Activated CD4-positive, alpha-beta memory T cell treated with anti-CD3 and anti-CD28 coated beads, Interleukin-2, amount 10 ng/mL, durations not matched to agents 7 days and 5 days (primary cell): ENCODE measurements around the gene COCH. TPM values are rescaled to one million over a fixed set of nuclear protein-coding genes. Genes with fewer than 3 reads are reported as not detected.
"Not testable (repeated sequence)": the region's sequence is repeated elsewhere in the genome, so short reads cannot be mapped to it uniquely, and the experiment has no call there.

Source experiments
- CTCF ChIA-PET: fragments of 350-600 bp; sonication (Branson Sonifier 250); formaldehyde crosslinking; loops from one replicate; lab custom pipeline; 2021; ENCODE audit warnings: antibody characterized with exemption, inconsistent platforms; lab: Charles Lee
- POLR2A ChIA-PET: fragments of 350-600 bp; sonication (Branson Sonifier 250); formaldehyde crosslinking; loops from one replicate; lab custom pipeline; 2021; ENCODE audit warnings: antibody characterized with exemption; lab: Charles Lee
- DNase-seq: peaks from one replicate; pipeline ENCODE4 v3.0.0-alpha.2; 2020
- H3K27ac Mint-ChIP-seq: one replicate; pipeline ENCODE4 v1.8.0; 2021; ENCODE audit warnings: mild to moderate bottlenecking, mixed read lengths
- H3K27me3 Mint-ChIP-seq: one replicate; pipeline ENCODE4 v1.8.0; 2021; ENCODE audit warnings: mixed read lengths
- H3K36me3 Mint-ChIP-seq: one replicate; pipeline ENCODE4 v1.8.0; 2021; ENCODE audit warnings: low read depth, mixed read lengths
- H3K4me1 Mint-ChIP-seq: one replicate; pipeline ENCODE4 v1.8.0; 2021; ENCODE audit warnings: mixed read lengths
- H3K4me3 Mint-ChIP-seq: one replicate; pipeline ENCODE4 v1.8.0; 2021; ENCODE audit warnings: mild to moderate bottlenecking, mixed read lengths
- H3K9me3 Mint-ChIP-seq: one replicate; pipeline ENCODE4 v1.8.0; 2021; ENCODE audit warnings: mixed read lengths
- total RNA-seq, 2 experiments: library from RNA; stranded (reverse); gene quantifications; one replicate each; pipeline ENCODE4 v1.2.3, GENCODE V29; 2021

The COCH gene
- total RNA-seq, 2 experiments from 2014 or later, result 0.38 to 0.55 TPM

DNA sequence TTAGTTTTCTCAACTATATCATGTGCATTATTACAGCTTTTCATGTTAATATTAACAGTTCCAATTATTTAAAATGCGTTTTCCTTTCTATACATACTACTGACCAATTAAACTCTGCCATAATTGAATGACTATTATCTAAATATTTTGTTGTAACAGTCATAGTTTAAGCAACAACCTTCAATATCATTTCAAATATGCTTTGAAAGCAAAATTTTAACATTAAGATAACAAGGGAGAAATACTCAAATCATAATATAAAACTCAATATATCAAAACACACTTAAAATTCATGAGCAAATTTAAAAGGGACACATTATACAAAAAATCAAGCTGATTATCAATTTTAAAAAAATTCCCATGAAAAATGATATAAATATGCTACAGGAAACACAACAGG, 40.5 kb downstream of the COCH start:
- ChIA-PET CTCF (interaction anchor here (1.0 kb wide), 1 partner anchor 27 kb away, joined by 4 read pairs; no protein-coding TSS in a partner anchor), POLR2A (interaction anchor here (0.9 kb wide), 1 partner anchor 27 kb away, joined by 3 read pairs; no protein-coding TSS in a partner anchor)
- no peak overlapping the region for H3K4me3 Mint-ChIP-seq
- no peak overlapping the region for H3K27ac Mint-ChIP-seq
- no peaks in the 10 kb centered on the region for H3K27me3 Mint-ChIP-seq
- H3K36me3 Mint-ChIP-seq, result peaks cover 15% of the 10 kb centered on the region
- H3K9me3 Mint-ChIP-seq, result no peaks in the 10 kb centered on the region
- no peaks in the 10 kb centered on the region for H3K4me1 Mint-ChIP-seq
- no peak for DNase-seq

DNA sequence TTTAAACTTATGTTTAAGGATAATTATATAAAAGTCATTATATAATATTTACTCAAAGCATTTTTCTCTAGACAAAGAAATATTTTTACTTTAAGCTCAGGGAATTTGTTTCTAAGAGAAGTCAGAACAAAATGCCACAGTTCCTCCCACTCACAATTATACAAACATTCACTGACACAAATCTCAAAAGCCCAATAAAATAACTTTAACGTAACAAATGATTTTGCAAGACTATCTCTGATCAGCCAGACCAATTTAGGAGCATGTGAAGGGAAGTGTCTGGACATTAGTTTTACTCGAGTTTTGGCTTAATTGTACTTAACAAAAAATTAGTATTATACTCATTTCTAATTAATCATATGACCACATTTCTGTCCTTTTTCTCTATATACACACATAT, 41.2 kb downstream of the COCH start:
- DNase-seq, result no peak
- no peak overlapping the region for H3K27ac Mint-ChIP-seq
- H3K9me3 Mint-ChIP-seq, result no peaks in the 10 kb centered on the region
- ChIA-PET POLR2A (no interaction called here), CTCF (no interaction called here)
- peaks cover 15% of the 10 kb centered on the region for H3K36me3 Mint-ChIP-seq
- H3K4me1 Mint-ChIP-seq, result peaks cover under 1% of the 10 kb centered on the region
- H3K4me3 Mint-ChIP-seq, result no peak overlapping the region
- no peaks in the 10 kb centered on the region for H3K27me3 Mint-ChIP-seq

DNA sequence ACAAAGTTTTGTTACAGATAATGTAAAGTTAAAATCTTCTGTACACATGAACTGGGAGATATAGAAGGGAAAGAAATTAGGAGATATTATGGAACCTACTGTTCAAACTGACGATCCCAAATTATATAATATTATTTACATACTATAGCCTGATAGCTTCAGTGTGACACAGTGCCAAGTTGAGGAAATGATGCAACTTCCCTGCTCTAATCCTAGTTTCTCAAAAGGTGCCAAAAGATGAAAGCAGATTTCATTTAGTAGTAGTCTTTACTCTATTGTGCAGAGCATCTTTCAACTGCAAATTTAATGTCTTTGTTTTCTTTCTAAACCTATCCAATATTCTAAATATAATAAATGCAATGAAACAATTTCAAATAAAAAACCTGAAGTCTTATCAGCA, 46.9 kb downstream of the COCH start:
- Mint-ChIP-seq H3K4me3 (no peak overlapping the region), H3K9me3 (no peaks in the 10 kb centered on the region), H3K36me3 (peaks cover 19% of the 10 kb centered on the region), H3K4me1 (peaks cover 15% of the 10 kb centered on the region), H3K27ac (no peak overlapping the region), H3K27me3 (no peaks in the 10 kb centered on the region)
- ChIA-PET POLR2A (no interaction called here), CTCF (no interaction called here)
- DNase-seq, result no peak

DNA sequence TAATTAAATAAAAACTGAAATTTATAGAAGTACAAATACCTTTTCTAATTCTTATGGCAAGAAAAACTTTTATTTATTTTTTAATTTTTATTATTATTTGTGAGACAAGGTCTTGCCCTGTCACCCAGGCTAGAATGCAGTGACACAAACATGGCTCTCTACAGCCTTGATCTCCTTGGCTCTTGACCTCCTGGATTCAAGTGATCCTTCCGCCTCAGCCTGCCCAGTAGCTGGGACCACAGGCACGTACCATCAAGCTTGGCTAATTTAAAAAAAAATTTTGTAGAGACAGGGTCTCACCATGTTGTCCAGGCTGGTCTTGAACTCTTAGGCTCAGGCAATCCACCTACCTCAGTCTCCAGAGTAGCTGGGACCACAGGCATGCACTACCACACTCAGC, 47.4 kb downstream of the COCH start:
- POLR2A ChIA-PET, result no interaction called here
- CTCF ChIA-PET, result no interaction called here

DNA sequence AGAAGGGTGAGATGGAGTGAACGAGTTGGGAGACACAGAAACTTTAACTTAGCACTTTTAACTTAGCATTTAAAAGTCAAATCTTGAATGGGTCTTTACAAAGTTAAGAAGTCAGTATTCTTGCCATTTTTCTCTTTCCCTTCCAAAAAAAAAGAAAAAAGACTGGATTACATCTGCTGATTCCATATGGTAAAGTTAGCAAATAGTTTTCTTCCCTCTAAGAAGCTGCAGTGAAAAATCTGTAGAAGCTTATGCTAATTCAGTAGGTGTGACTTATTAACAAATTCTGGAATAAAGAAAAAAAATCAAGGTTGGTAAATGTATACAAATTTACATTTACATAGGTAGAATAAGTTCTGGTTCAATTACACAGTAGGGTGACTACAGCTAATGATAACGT, 50.9 kb downstream of the COCH start:
- no peaks in the 10 kb centered on the region for H3K9me3 Mint-ChIP-seq
- H3K4me3 Mint-ChIP-seq, result no peak overlapping the region
- ChIA-PET CTCF (no interaction called here), POLR2A (no interaction called here)
- H3K36me3 Mint-ChIP-seq, result peaks cover 15% of the 10 kb centered on the region
- H3K27ac Mint-ChIP-seq, result no peak overlapping the region
- no peaks in the 10 kb centered on the region for H3K27me3 Mint-ChIP-seq
- H3K4me1 Mint-ChIP-seq, result peaks cover 27% of the 10 kb centered on the region
- no peak for DNase-seq

More for the DNA sequence above, 47.4 kb downstream of the COCH start:
- Mint-ChIP-seq H3K27me3 (no peaks in the 10 kb centered on the region), H3K36me3 (peaks cover 19% of the 10 kb centered on the region), H3K4me3 (no peak overlapping the region), H3K9me3 (no peaks in the 10 kb centered on the region), H3K27ac (no peak overlapping the region), H3K4me1 (peaks cover 15% of the 10 kb centered on the region)
- DNase-seq, result no peak

DNA sequence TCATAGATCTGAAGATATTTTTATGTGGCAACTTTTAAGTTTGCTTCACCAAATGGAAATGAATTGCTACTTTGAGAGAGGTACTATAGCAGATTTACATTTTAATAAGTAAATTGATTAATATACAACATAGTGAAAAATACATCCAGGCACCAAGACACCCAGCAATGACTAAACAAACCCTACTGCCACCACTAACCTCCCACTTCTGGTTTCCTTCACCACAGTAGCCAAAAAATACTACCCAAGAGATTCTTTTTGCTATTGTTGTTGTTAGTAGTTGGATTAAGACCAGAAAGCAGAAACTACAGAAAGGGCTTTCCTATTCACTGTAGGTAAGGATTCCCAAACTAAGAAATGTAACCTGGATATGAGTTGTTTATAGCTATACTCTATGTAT, 54.1 kb downstream of the COCH start:
- Mint-ChIP-seq H3K4me1 (peaks cover 13% of the 10 kb centered on the region), H3K36me3 (peaks cover 9% of the 10 kb centered on the region), H3K27me3 (no peaks in the 10 kb centered on the region), H3K27ac (no peak overlapping the region), H3K9me3 (no peaks in the 10 kb centered on the region), H3K4me3 (no peak overlapping the region)
- DNase-seq, result peak; percentile 18
- ChIA-PET CTCF (no interaction called here), POLR2A (no interaction called here)

DNA sequence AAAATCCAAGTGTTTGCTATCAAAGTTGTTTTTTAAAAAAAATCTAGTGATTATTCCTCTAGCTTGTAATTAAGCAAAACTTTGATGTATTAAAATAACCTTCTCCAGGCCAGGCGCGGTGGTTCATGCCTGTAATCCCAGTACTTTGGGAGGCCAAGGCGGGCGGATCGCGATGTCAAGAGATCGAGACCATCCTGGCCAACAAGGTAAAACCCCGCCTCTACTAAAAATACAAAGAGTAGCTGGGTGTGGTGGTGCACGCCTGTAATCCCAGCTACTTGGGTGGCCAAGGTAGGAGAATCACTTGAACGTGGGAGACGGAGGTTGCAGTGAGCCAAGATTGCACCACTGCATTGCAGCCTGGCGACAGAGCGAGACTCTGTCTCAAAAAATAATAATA, 59.6 kb downstream of the COCH start:
- H3K27ac Mint-ChIP-seq, H3K9me3 Mint-ChIP-seq, CTCF ChIA-PET, H3K27me3 Mint-ChIP-seq, DNase-seq, H3K4me1 Mint-ChIP-seq, H3K4me3 Mint-ChIP-seq, POLR2A ChIA-PET: not testable (repeated sequence)
- H3K36me3 Mint-ChIP-seq, result peaks cover 20% of the 10 kb centered on the region

DNA sequence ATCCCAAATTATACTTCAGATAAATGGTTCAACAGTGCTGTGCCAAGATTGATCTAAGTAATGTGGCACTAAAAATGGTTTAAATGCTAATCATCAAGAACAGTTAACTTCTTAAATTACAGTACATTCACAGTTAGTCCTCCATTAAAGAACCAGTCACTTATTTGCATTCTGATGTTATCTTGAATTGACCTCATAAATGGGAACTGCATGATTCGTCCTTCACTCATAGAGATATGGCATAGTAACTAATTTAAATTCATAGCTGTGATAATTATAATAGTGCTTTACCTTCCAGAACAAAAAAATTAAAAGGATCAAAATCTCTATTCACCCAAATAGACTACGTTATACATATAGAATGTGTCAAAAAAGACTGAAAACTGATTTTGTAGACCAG, 61.1 kb downstream of the COCH start:
- H3K27me3 Mint-ChIP-seq, result no peaks in the 10 kb centered on the region
- ChIA-PET POLR2A (no interaction called here), CTCF (no interaction called here)
- no peaks in the 10 kb centered on the region for H3K4me1 Mint-ChIP-seq
- no peak overlapping the region for H3K27ac Mint-ChIP-seq
- peaks cover 22% of the 10 kb centered on the region for H3K36me3 Mint-ChIP-seq
- no peak for DNase-seq
- H3K4me3 Mint-ChIP-seq, result no peak overlapping the region
- no peaks in the 10 kb centered on the region for H3K9me3 Mint-ChIP-seq

DNA sequence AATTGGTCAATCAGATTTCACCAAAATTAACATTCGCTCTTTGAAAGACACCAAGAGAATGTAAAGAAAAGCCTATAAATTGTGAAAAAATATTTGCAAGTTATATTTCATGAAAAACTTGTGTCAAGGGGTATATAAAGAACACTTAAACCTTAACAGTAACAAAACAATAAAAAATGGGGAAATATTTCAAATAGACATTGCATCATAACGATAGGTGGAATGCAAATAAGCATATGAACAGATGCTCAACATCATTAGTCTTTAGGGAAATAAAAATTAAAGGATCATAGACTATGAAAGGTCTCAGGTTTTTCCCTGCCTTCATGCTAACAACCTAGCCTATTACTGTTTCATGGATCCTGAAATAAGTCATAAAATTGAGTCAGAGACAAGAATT, 64.3 kb downstream of the COCH start:
- H3K27ac Mint-ChIP-seq, result no peak overlapping the region
- H3K9me3 Mint-ChIP-seq, result no peaks in the 10 kb centered on the region
- no peak overlapping the region for H3K4me3 Mint-ChIP-seq
- H3K4me1 Mint-ChIP-seq, result no peaks in the 10 kb centered on the region
- ChIA-PET POLR2A (no interaction called here), CTCF (no interaction called here)
- no peak for DNase-seq
- H3K36me3 Mint-ChIP-seq, result peaks cover 34% of the 10 kb centered on the region
- H3K27me3 Mint-ChIP-seq, result no peaks in the 10 kb centered on the region

Other genes starting within 250 kb of the COCH start
- 1 to 10 TPM; 3.7 to 4.2 TPM for gene AP4S1, start 151.1 kb downstream of the COCH start, total RNA-seq
- 10 to 100 TPM; 22.3 to 25.4 TPM for gene STRN3, start 151.8 kb downstream of the COCH start, total RNA-seq